ENCODE measurements around the gene TMEM132C.

Gene TMEM132C

GRCh38 chr12:128623748-128624147 lies 356.8 kb downstream of the TMEM132C start:
- no peak for DNase-seq

DNA sequence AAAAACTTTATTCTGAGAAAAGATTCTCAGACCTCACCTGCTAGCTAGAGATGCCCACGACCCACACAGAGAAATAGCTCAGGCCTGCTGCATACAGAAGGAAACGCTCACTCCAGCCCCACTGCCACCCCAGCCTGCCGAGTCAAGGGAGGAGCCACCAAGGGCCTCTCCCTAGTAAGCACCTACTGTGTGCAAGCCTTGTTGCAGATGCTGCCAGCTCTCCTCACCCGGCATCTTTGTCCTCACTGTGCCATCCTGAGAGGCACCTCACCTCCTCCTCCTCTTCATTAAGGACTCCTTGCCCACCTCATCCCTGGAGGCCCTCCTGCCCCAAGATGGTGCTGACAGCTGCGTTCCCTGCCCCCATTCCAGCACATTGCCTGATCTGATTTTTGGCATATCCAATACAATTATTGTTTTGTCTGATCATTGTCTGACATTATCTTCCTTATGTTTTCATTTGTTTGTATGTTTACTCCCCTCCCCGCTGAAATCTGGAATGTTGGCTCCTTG lies 359.9 kb downstream of the TMEM132C start:
- no peak for DNase-seq

- DNase-seq = no peak
Measured at GRCh38 chr12:128627659-128628058, 360.7 kb downstream of the TMEM132C start.

DNA sequence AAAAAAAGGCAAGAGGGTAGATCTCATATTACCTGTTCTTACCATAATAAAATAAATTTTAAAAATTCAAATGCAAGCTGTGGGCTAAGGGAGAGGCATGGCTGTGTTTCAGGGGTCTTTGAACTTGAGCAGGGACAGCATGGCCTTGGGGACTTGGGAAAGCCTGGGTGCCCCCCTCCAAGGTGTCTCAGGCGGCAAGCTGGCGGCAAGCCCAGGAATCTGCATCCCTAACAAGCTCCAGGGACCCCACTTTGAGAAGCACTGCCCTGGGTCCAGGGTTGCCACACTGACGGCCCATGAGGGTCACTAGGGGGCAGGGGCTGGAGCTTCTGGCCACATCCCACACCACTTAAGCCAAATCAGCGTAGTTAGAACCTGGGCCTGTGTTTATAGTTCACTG lies 363.0 kb downstream of the TMEM132C start:
- DNase-seq = no peak

DNA sequence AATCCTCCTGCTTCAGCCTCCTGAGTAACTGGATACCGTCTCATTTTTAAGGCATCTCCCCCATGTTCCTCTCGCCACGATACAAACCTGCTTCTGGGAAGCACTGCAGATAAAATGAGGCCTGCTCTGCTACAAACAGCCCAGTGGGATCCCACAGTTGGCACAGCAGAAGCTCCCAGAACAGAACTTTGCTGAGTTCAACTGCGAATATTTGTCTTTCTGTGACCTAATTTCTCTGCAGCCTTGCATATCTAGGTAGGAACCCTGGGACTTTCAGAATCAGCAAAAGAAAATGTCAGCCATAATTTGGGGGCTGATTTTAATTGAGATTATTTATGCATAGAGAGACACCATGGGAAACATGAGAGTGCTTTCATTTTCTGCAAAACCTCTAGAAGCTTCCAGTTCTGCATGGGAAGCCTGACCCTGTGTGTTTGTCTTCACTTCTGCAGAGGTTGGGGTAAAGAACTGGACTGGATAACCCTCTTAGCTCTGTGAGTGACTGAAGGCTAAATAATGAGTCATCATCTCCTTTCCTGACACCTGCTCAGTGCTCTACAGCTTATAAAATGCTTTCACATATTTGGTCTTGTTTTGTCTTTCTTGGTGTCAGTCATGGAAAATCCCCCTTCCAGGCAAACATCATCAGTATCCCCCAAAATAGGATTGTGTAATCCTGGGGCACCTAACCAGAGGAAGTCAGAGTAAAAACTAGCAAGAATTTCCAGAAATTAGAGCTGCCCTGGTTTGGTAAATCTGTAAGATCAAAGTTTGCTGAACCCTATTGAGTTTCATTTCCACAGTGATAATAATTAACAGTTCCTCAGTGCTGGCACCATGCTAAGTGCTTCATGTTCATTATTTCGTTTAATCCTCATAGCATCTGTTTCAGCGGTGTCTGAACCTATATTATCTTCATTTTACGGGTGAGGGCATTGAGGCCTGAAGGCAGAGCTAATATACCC lies 371.0 kb downstream of the TMEM132C start:
- no peak for DNase-seq

GRCh38 chr12:128639089-128639488 lies 372.1 kb downstream of the TMEM132C start:
- DNase-seq = no peak

DNA sequence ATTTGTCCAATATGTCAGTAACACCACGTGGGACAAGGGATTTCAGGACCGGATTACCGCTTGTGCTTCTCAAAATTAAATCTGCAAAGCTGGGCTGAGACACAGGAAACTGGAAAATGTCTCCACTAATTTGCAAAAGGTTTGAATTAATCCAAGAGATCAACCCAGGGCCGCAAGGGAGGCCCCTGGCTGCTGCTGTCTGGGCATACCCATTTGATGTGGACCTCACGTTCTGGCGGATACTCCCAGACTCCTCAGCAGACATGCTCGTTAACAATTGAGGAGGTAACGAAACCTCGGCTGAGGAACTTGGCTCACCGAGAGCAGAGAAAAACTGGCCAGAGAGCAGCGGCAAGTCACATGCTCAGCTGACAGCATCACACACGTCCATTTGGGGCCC lies 376.2 kb downstream of the TMEM132C start:
- DNase-seq = no peak

GRCh38 chr12:128644664-128645296 lies 377.8 kb downstream of the TMEM132C start:
- peak; percentile 19 for DNase-seq

DNA sequence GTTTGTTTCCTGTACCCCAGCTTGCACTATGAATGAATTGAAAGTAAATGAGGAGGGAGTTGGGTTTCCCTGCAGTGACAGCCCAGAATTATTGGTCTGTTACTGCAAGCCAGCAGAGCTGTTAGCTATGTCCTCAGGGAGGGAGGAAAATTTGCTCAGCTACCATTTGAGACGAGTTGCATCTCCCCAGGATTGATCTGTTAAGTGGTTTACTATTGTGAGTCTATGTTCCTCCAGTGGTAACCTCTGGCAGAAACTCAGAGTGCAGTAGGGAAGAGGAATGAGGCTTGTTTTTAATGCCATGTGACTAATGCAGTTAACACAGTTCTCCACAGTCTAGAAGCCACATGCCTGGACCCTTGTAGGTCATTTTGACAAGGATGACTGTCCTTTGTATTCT lies 382.9 kb downstream of the TMEM132C start:
- DNase-seq = no peak

- DNase-seq = no peak
Measured at GRCh38 chr12:128652136-128652751, 385.3 kb downstream of the TMEM132C start.

DNA sequence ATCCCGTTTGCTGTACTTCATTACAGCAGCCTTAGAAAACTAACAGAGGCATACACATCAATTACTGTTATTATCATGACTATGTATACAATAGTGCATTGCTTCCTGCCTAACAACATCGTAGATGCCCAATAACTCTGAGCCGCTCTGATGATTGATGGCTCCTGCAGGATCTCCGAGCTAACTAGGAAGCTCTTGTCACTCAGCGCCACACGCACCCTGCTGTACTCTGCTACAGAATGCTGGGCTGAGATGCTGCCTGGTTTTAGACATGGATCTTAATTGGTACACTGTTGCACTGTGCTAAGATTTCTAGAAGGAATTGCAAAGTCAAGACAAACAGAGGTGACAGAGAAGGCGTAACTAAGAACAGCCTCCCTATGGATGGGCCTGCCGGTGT lies 387.5 kb downstream of the TMEM132C start:
- DNase-seq = no peak

DNA sequence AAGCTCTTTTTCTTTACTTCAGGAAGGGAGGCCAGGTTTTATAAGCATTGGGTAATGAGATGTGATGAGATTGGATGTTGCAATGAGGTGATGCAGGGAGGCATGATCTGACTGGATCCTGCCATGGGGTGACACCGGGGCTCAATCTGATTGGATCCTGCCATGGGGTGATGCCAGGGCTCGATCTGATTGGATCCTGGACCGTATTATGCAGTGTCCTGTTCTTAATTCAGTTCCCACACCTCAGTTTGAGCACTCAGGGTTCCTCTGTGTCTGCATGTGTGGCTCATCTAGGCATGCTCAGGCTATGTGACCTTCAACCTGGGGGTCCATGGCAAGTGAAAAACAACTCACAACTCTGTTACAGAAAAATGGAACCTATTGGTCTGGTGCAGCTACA lies 390.4 kb downstream of the TMEM132C start:
- no peak for DNase-seq

DNA sequence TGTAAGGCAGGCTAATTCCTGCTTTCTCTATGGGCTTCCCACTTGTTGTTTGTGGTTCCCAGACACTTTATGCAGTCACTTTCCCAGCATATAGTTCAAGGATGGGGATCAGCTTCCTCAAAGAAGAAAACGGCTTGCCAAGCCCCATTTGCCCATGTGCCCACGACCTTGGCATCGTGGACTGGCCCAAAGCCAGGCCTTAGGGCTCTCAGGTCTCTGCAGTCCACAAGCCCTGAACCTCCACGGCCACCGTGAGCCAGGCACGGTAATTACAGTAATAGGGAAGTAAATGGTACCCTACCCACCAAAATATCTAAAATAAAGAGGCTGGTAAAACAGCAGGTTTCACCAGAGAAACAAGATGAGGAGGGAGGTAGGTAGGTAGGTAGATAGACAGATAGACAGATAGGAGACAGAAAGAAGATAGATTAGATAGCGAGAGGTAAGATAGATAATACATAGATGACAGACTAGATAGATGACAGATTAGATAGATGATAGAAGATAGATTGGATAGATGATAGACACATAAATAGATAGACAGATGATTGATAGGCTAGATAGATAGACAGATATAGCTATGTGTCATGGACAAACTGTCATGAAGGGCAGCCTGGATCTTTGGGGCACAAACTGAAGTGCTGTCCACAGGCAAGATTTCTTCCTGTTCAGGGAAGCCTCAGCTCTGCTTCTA lies 393.7 kb downstream of the TMEM132C start:
- no peak for DNase-seq

DNA sequence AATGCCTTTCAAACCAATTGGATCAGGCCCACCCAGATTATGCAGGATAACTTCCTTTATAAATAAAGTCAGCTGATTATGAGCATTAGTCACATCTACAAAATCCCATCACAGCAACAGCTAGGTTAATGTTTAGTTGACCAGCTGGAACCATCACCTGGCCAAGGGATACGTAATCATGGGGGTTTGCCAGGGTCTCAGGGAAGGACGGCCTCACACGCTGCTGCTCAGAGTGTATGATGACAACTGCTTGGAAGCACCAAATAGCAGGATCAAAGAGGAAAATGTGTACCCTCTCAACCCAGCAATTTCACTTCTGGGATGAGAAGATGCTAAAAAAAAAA lies 394.2 kb downstream of the TMEM132C start:
- no peak for DNase-seq

DNA sequence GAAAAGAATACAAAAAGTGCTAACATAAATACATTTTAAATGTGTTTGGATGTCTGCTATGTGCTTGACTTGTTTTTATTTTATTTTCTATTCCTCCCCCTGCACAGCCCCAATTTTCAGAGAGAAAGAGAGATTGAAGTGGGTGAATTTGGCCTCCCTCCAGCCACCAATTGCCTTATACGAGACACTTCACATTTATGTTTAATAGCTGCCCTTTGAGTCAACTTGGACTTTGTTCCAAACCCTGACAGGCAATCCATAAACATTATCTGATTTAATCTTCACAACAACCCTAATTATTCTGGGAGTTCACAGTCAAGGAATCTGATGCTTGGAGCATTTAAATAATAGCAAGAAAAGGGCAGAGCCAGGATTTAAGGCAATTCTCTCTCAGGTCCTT lies 395.1 kb downstream of the TMEM132C start:
- no peak for DNase-seq

DNA sequence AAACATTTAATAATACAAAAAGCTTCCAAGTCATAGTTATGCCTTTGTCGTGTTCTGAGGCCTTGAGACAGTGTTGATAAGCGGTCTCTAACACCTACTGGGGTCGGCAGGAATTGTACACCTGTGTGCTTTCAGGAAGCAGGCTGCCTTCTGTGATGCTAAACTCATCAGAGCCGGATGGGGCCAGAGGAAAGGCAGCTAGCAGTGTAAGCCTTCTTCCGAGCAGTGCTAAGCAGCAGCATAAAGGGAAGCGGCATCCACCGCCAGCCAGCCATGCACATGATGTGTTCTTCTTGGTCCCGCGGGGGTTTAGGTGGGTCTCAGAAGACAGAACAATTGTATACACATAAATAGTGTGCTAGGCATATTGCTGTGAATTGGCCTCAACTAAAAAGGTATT lies 397.5 kb downstream of the TMEM132C start:
- no peak for DNase-seq

DNA sequence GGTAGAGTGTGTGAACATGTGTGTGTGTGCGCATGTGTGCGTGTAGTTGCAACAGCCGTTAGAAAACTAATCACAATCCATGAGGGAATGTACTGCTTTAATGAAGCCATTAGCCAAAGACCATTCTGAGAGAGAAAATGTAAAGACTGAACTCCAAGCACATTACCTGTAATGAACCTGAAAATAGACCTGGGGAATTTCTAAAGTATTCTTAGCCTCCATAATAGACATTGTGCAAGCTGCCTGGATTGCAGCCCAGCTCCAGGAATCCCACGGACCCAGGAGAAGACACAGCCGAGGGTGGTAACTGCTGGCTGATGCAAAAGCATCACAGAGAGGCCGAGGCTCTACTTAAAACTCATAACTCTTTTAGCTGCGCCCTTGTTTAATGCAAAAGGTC lies 400.2 kb downstream of the TMEM132C start:
- no peak for DNase-seq

DNA sequence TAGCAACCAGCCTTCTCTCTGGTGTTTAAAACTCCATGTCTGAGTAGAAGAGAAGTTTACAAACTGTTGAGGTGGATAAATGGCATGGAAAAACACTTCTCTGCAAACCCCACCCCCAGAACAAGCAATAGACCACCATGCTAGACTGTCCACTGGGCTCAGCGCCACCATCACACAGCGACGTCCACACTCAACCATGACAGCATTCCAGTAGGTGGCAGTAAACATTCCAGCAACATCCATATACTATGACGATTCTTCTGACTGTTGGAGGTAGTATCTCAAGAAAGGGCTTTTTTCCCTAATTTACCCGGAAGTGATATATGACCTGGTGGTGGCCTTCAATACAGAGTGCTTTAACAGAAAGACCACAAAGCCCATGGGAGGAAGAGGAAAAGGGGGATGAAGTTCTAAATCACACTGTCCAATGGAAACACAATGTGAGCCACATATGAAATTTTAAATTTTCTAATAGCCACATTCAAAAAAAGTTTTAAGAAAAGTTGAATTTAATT lies 404.6 kb downstream of the TMEM132C start:
- no peak for DNase-seq

GRCh38 chr12:128672428-128672827 lies 405.5 kb downstream of the TMEM132C start:
- no peak for DNase-seq

- DNase-seq = no peak
Measured at GRCh38 chr12:128672893-128673292, 405.9 kb downstream of the TMEM132C start.

GRCh38 chr12:128675576-128675975 lies 408.6 kb downstream of the TMEM132C start:
- no peak for DNase-seq

GRCh38 chr12:128680555-128680954 lies 413.6 kb downstream of the TMEM132C start:
- no peak for DNase-seq

Measured in activated T-cell treated with anti-CD3 and anti-CD28 coated beads, Interleukin-2, amount 50 U/mL, for 1 hour (primary cell).